NCI-H524 treated with DMSO at 0.1 percent for 48 hours (cell line): ENCODE data around the gene FITM1.

Experiments used
- DNase-seq: peaks from one replicate; lab custom pipeline; 2025; lab: John Stamatoyannopoulos, UW

FITM1 gene, protein sequence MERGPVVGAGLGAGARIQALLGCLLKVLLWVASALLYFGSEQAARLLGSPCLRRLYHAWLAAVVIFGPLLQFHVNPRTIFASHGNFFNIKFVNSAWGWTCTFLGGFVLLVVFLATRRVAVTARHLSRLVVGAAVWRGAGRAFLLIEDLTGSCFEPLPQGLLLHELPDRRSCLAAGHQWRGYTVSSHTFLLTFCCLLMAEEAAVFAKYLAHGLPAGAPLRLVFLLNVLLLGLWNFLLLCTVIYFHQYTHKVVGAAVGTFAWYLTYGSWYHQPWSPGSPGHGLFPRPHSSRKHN

DNA sequence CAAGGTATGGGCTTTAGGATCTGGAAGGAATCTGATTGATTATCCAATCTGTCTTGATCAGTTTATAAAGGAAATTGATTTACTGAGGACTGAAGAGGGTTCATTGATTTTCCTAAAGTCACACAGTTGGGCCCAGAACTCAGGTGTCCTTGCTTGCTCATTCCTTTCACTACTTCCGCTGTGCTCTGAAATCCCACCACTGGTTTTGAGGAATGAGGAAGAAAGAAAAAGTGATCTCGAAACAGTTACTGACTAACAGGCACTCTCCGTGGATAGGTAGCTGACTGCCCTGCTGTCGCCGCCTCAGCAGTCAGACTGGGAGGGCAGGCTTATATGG, at the start of gene FITM1:
Gene FITM1, plus strand, starts transcription at position 280 of the 337 bp plus-strand sequence. CDS start 905 bp downstream, outside the sequence.
- no peak for DNase-seq

DNA sequence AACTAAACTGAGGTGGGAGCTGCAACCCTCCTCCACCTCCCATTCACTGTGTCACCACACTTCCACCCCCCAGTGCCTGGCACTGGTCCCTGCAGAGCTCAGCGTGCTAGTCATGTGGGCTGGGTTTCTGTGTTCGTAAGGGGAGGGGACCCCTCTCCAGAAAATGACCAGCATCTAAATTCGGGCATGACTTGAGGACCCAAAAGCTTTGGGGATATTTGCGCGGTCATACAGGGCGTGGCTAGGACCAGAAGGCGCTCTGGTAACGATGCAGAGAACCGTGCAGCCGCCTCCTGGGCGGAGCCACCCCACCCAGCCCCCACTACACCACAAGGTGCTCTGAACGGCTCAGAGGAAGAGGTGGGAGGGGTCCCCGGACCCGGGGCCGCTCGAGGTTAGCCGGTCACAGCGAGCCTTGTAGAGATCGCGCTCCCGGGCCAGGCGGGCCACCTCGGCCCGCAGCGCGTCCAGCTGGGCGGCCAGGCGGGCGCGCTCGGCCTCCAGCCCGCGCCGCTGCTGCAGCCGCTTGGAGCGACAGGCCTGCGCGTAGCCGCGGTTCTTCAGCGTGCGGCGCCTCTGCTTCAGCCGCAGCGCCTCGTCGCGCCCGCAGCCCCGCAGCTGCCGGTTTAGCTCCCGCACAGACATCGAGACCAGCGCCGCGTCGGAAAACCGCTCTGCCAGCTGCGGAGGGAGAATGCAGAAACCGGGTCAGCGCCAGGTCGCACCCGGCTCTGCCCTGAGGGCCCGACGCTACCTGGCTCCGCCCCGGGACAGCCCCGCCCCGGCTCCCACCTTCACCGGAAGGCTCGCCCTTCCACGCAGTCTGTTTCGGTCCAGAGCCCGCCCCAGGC, 49.3 kb upstream of the FITM1 start:
- peak; percentile 82 for DNase-seq

DNA sequence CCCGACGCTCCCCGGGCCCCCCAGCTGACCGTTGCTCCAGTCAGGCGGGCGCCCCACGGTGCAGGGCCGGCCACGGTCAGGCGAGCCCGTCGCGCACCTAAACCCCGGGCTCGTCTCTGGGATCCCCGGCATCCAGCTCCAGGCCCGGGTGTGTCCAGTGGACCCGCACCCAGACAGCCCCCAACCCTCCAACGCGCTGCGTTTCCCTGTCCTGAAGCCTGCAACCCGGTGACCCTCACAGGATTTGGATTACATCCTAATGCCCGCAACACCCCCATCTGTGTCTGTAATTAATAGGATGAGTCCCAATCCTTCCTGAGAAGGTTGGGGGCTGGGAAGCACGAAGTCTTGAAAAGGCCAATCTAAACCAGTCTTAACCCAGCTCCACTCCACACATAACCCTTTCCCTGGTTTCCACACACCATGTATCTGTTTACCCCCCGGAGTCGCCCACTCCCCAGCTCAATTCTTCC, 48.7 kb upstream of the FITM1 start:
- peak; percentile 72 for DNase-seq

DNA sequence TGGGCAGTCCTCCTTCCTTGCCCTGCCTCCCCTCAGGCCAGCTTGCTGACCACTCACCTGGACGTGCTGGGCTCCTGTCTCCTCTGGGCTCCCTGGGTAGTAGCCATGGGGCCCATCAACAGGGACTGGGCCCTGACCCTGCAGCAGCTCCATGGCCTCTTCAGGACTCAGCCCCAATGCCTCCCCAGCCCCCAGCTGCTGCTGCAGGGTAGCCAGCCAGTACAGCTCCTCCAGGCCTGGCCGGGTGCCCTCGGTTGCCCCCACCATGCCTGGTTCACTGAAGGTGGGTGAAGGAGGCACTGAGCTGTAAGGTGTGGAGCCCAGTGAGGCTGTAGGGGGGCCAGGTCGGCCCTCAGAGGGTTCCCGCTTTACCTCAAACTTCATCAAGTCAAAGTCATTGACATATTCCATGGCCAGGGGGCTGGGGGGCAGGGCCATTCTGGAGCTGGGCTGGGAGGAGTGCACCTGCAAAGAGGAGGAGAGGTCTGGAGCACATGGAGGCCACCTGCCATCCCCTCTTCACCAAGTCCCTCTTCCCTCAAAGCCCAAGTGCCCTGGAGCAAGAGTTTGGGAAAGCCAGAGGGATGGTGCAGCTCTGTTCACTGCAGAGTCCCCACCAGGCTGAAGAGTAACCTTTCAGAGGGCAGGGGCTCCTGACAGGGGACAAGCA, 47.9 kb upstream of the FITM1 start:
- no peak for DNase-seq

DNA sequence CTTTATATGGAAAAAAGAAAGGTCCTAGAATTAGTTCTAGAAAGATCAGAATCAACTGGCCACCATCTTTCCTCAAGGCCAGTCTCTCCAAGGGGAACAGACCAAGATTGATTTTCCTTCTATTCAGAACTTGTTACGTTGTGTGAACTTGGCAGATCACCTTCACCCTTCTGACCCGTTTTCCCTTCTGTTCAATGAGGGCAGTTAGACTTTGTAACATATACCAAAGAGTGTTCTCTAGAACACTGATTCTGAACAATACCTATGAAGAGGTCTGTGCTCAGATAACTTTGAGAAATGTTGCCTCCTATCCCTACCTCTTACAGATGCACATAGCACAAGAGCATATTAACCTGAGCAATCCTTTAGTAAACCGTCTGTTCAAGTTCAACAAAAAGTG, 47.0 kb upstream of the FITM1 start:
- no peak for DNase-seq

DNA sequence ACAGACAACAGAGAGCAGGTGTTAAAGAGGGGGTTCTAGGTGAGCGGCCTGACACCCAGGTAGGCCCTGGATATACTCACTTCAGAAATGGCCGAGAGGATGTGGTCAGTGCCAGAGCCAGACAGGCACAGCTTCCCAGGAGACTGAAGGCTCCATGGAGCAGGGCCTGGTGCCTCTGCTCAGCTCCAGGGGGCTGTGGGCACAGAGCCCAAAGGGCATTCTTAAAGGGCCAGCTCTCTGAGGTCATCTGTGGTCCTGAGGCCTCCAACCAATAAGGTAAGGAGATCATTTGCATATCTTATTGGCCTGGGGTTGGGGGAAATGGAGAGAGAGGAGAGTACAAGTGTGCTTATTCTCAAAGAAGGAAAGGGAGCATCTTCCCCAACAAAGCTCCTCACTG, 46.0 kb upstream of the FITM1 start:
- DNase-seq: no peak

DNA sequence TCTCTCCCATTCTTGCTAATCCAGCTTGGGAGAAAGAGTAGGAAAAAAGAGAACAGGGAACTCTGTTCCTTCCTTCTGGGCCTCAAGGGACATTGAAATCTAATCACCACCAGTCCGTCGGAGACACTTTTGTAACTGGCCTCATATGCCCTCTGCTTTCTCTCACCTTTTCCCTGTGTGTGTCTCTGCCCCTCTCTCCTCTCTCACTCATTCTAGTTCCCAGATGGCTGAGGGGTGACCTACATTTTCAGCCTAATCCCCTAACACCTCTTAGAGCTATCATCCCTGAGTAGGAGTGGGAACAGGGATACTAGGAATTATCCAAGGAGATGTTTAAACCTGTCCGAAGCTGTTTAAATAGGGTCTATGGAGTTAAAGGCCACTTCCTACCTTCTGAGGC, 45.2 kb upstream of the FITM1 start:
- peak; percentile 92 for DNase-seq

DNA sequence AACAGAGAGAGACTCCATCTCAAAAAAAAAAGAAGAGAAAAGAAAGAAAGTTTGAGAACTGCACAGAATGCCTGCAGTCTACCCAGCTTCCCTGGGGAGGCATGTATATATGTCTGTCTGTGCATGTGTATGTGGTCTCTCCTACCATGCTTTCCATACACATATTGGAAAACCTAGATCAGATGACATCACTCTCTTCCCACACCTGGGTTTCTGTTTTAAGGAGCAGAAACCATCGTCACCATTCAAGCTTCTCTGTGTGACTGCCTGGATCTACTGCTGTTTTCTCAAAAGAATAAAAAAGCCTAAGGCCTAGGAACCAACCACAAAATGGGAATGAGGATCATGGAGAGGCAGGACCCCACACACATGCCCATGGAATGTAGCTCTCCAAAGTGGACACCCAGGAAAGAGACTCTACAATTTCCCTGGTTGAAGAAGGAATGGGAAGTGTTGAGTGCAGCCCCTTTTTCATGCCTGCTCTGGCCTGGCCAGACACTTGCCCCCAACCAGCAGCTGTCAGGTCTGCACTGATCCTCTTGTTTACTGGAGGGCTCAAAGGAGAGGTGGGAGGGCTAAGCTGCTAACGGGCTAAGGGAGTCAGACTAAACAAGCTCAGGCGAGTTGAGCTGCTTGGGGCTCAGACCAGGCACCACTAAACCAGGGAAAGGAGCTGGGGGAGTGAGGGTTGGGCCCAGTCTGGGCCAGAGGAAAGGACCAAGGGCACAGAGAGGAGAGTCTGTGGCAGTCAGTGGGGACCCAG, 44.1 kb upstream of the FITM1 start:
- peak; percentile 83 for DNase-seq

DNA sequence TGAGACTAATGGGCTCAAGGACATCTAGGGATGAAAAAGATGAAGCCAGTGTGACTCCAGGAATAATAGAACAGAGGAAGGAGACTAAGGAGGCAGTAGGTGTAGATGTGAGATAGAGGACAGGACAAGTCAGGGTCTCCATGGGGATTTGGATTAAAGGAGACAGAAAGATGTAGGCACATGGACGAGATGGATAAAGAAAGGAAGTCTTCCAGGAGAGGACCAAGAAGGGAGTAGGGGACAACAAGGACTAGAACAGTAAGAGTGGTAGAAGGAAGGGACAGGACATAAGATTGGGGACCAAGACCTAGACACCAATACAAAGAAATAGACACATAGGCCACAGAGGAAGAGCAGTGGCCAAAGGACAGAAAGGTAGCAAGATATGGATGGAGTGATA, 43.5 kb upstream of the FITM1 start:
- no peak for DNase-seq

DNA sequence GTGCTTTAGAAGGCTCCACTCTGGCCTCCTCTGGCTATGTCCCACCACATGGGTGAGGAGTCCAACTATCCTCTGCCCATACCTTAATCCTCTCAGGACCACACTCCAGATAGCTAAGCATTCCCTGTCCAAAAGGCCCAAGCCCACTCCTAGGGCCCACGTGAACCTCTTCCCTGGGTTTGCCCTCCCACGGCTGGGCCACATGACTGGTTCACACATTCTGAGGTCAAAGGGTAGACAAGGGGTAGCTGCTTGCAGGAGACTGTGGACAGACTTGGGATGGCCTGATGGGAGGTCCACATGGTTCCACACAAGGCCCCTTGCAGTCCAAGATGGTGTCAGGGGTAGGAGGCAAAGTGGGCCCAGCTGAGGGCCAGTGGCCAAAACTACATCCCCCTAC, 42.4 kb upstream of the FITM1 start:
- no peak for DNase-seq

DNA sequence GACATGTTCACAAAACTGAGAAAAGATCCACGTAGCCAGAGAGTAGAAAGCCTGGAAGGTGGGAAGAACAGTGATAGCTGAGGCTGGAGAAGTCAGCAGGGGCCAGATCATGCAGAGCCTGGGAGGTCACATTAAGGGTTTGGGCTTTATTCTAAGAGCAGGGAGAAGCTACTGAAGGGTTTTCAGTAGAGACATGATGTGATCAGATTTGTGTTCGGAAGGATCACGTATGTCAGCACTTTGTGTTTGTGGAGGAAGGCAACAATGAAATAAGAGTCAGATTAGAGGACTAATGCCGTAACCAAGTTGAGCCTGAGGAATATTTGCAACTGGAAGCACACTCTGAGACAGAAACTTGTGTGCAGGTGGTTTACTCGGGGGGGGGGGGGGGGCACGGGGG, 40.6 kb upstream of the FITM1 start:
- DNase-seq: no peak

DNA sequence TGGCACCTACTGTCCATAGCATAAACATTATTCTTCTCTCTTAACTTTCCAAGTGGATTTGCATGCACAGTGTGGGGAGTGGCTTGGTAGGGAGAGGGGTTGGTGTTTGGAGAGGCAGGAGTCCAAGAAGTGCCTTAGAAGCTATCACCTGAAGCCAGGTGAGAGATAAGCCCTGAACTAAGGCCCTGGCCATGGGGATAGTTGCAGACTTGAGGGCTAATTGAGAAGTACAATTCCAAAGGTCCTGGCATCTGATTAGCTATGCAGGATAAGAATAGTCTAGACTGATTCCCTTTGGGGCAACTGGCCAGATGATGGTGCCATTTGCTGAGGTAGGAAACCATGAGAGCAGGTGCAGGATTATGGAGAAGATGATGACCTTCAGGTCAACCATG, 38.4 kb upstream of the FITM1 start:
- DNase-seq: no peak

DNA sequence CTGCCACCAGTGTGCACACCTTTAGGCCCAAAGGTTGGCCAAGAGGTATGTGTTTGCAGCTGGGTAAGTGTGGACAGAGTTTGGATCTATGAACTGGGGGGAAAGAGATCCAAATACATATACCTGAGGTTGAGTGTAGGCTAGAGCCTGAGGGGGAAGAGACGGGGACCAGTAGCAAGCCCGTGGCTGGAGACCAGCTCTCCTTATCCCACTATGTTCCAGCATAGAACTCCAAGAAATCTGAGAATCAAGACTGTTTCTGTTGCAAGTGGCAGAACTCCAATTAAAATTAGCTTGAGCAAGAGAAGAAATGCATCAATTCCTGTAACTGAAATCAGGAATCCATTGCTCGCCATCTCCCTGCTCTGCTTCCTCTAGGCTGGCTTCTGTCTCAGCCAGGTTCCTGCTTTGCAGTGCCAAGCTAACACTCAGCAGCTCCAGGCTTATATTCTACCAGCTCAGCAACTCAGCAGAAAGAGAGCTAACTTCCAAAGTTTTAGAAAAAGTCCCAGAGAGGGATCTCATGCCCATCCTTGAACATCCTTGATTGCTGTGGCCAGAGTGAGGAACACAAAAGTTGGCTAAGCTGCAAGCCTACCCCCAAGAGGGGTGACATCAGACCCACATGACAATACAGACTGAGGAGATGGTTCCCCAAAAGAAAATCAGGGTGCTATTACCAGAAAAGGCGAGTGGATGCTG, 37.8 kb upstream of the FITM1 start:
- DNase-seq: no peak

DNA sequence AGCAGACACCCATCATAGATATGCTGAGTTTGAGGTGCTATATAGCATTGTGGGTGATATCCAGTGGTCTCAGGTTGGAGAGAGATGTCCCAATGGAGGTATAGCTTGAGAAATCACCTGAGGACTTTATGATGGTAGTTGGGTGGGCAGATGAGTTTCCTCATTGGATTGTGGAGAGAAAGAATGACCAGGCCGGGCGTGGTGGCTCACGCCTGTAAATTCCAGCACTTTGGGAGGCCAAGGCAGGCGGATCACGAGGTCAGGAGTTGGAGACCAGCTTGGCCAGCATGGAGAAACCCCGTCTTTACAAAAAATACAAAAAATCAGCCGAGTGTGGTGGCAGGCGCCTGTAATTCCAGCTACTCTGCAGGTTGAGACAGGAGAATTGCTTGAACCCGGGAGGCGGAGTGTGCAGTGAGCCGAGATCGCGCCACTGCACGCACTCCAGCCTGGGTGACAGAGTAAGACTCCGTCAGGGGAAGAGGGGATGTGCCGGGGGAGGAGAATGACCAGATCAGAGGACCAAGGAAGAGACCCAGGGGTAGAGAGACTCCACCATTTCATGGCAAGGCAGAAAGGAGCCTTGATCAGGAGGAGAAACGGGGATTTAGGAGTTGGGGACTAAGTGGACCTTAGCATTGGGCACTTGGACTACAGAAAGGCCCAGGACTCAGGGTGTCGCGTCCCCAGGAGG, 37.1 kb upstream of the FITM1 start:
- DNase-seq: no peak

DNA sequence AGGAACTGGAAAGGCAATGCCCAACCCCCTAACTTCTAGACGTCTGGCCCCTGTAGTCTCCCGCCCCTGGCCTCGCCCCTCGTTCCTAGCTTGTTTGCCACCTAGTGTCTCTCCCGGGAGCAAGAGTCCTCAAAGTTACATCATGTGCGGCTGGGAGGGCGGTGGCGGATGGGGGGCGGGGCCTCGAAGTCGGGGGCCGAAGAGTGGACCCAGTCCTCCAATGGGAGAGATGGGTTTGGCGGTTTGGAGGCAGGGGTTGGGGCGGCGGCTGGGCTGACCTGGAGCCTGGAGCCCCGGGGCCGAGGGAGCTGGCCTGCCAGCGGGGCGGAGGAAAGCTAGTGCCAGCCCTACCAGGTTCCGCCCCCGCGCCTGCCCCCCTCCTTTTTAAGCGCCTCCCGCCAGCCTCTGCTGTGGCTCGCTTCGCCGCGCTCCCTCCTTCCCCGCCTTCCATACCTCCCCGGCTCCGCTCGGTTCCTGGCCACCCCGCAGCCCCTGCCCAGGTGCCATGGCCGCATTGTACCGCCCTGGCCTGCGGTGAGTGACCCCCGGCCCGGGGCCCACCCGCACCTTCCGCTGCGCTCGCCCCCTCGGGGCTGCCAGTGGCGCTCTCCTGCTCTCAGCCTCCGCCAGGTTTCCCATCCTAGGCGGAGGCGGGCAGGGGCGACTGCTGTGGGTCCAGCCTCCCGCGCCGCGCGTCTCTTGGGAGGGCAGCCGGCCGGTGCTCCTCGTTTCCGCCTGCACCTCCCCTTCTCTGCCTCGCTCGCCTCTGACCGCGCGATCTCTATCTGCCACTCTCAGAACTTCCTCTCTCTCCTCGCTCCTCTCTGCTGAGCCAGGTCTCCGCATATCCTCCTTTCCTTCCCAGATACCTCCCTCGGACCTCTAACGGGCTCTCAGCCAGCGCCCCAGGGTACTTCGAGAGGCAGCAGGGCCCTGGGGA, 36.3 kb upstream of the FITM1 start, which contains the start of gene PCK2:
Gene PCK2, plus strand, starts transcription at position 411 of the 940 bp plus-strand sequence. Its CDS starts 95 bp downstream, at position 506.
- DNase-seq: peak; percentile 75

DNA sequence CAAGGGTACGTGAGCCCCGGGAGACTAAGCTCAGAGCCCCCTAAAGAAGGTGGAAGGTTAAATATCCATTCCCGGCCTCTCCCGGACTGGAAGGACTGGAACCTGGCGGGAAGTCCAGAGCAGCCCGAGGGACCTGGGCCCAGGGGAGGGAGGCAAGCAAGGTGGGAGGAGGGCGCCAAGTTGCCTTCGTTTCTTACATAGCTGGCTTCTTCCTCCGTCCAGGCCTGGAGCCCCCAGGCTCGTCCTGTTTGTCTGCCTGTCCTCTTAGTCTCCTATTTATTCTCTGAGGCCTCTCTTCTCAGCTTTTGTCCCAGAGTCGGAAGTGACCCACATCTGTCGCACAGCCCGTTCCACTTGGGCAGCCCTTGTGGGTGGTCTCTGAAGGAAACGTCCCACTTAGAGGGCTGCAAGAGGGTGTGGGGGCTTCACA, 35.6 kb upstream of the FITM1 start:
- no peak for DNase-seq

DNA sequence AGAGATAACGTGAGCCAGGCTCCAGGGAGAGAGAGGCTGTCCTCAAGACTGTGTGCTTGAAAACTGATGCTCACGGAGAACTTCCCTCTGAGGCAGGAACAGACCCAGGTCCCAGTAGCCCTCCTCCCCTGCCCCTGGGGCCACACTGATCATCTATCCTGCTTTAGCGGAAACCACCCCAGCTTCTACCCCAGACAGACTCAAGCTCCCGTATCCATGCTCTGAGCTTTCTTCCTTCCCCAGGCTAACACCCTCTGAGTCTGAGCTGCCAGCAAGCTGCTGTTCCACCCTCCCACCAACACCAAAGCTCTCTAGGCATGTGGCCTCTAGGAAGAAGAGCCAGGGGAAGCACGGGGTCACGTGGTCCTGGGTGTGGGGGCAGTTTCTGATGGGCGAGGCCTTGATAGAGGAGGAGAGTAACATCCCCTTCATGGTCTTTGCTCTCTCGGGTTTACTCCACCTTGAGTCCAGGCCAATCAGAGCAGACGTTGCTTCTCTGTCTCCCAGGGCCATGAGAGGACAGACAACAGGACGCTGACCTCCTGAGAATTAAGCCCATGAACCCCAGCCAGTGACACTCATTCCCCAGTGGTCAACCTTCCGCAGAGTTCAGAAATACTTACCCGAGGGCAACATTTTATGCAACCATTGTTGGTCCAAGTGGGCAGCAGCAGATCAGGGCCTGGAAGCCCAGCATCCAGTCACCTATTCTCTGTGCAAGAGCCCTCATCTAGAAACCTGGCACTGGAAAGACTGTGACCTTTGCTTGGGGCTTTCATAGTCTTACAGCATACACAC, 35.0 kb upstream of the FITM1 start:
- no peak for DNase-seq

DNA sequence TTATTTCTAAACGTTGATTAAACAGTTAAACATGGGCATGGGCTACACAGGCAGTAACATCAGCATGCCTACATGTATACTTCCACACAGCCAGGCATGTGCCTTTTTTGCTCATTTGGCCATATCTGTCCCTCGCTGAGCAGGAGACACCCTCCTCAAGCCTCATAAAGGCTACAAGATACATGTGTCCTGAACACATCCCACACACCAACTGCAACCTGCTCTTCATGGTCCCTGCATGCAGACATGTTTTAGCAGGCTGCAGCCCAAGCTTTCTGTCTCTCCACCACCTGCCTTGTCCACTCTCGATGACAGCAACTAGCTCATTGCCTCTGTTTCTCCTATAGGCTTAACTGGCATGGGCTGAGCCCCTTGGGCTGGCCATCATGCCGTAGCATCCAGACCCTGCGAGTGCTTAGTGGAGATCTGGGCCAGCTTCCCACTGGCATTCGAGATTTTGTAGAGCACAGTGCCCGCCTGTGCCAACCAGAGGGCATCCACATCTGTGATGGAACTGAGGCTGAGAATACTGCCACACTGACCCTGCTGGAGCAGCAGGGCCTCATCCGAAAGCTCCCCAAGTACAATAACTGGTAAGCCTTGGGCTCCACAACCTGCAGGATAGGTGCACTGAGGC, 33.8 kb upstream of the FITM1 start:
- DNase-seq: no peak
